CD14-positive monocyte (primary cell): ENCODE results near the gene TMEM201. TPM values are rescaled to one million over a fixed set of nuclear protein-coding genes. Genes with fewer than 3 reads are reported as not detected.

ENCODE experiments used
- DNase-seq, 3 donors: peaks; one replicate each; pipeline ENCODE4 v3.0.0-alpha.2; 2011 to 2022
- H2AFZ ChIP-seq: 2 replicates; pipeline ENCODE4 v1.6.0; 2012; ENCODE audit warnings: mild to moderate bottlenecking, low read depth, low read length, inconsistent platforms; ENCODE audit not compliant: insufficient read depth, poor library complexity, severe bottlenecking
- H3K27ac ChIP-seq, 2 donors: 1 replicate in 1 of 2; 2 replicates in 1 of 2; pipeline ENCODE4 v1.5.1; 2012 to 2013; ENCODE audit warnings: low read length in 2 of 2, control low read depth in 1 of 2, inconsistent platforms in 1 of 2, low read depth in 1 of 2, mild to moderate bottlenecking in 1 of 2
- H3K27me3 ChIP-seq, 2 donors: one replicate each; pipeline versions ENCODE4 v1.6.0 to v1.6.1; 2011 to 2013; ENCODE audit warnings: low read length in 2 of 2; ENCODE audit not compliant: control insufficient read depth in 2 of 2, insufficient read depth in 2 of 2
- H3K36me3 ChIP-seq, 2 donors: replicated peaks in 1 of 2; 1 replicate in 1 of 2; 2 replicates in 1 of 2; pipeline versions ENCODE4 v1.5.1 to v1.6.1; 2012 to 2013; ENCODE audit warnings: low read length in 2 of 2, control low read depth in 1 of 2, inconsistent platforms in 1 of 2, mild to moderate bottlenecking in 1 of 2; ENCODE audit not compliant: insufficient read depth in 2 of 2, control insufficient read depth in 1 of 2
- H3K4me1 ChIP-seq, 2 donors: 1 replicate in 1 of 2; 2 replicates in 1 of 2; pipeline versions ENCODE4 v1.5.1 to v1.6.1; 2012 to 2013; ENCODE audit warnings: low read length in 2 of 2, control low read depth in 1 of 2, inconsistent platforms in 1 of 2, mild to moderate bottlenecking in 1 of 2, moderate library complexity in 1 of 2; ENCODE audit not compliant: insufficient read depth in 2 of 2, control insufficient read depth in 1 of 2
- H3K4me2 ChIP-seq: replicated peaks from 2 replicates; pipeline ENCODE3; 2012; ENCODE audit warnings: low read length, moderate library complexity, mild to moderate bottlenecking; ENCODE audit not compliant: poor library complexity, severe bottlenecking; ENCODE audit errors: extremely low read depth
- H3K4me3 ChIP-seq, 3 experiments: fragments of 200-600 bp in 1 of 3; sonication (generic) in 1 of 3; replicated peaks in 1 of 3; 1 replicate in 2 of 3; 2 replicates in 1 of 3; pipeline ENCODE4 v1.5.1; 2011 to 2013; ENCODE audit warnings: low read length in 3 of 3, mild to moderate bottlenecking in 3 of 3, control low read depth in 2 of 3, low read depth in 2 of 3, inconsistent platforms in 1 of 3, moderate library complexity in 1 of 3
- H3K79me2 ChIP-seq: 2 replicates; pipeline ENCODE4 v1.6.0; 2012; ENCODE audit warnings: mild to moderate bottlenecking, control low read depth, inconsistent platforms, low read length, moderate library complexity; ENCODE audit not compliant: insufficient read depth
- H3K9ac ChIP-seq: 2 replicates; pipeline ENCODE4 v1.6.0; 2017; ENCODE audit warnings: low read length, mild to moderate bottlenecking; ENCODE audit not compliant: insufficient read depth, poor library complexity, severe bottlenecking
- H3K9me3 ChIP-seq, 2 donors: replicated peaks in 1 of 2; 1 replicate in 1 of 2; 2 replicates in 1 of 2; pipeline versions ENCODE4 v1.5.1 to v1.6.1; 2012 to 2013; ENCODE audit warnings: low read length in 2 of 2, control low read depth in 1 of 2; ENCODE audit not compliant: control insufficient read depth in 1 of 2, insufficient read depth in 1 of 2
- H4K20me1 ChIP-seq: 2 replicates; pipeline ENCODE4 v1.6.0; 2012; ENCODE audit warnings: mild to moderate bottlenecking, low read length, control low read depth, moderate library complexity; ENCODE audit not compliant: insufficient read depth
- H3K27ac Mint-ChIP-seq, 7 donors: one replicate each; pipeline ENCODE4 v1.8.0; 2020; ENCODE audit warnings: mild to moderate bottlenecking in 7 of 7, mixed read lengths in 7 of 7, moderate library complexity in 6 of 7, inconsistent platforms in 2 of 7
- H3K27me3 Mint-ChIP-seq, 3 donors: one replicate each; pipeline ENCODE4 v1.8.0; 2021 to 2022; ENCODE audit warnings: low read depth in 3 of 3, mild to moderate bottlenecking in 3 of 3, mixed read lengths in 3 of 3, moderate library complexity in 3 of 3, inconsistent platforms in 1 of 3
- H3K36me3 Mint-ChIP-seq, 2 donors: one replicate each; pipeline ENCODE4 v1.8.0; 2020; ENCODE audit warnings: mixed read lengths in 2 of 2, inconsistent platforms in 1 of 2, mild to moderate bottlenecking in 1 of 2
- H3K4me1 Mint-ChIP-seq: one replicate; pipeline ENCODE4 v1.8.0; 2020; ENCODE audit warnings: mild to moderate bottlenecking, mixed read lengths
- H3K4me3 Mint-ChIP-seq, 2 donors: one replicate each; pipeline ENCODE4 v1.8.0; 2020; ENCODE audit warnings: mild to moderate bottlenecking in 2 of 2, mixed read lengths in 2 of 2, moderate library complexity in 1 of 2
- H3K9me3 Mint-ChIP-seq, 7 donors: one replicate each; pipeline ENCODE4 v1.8.0; 2020 to 2022; ENCODE audit warnings: mixed read lengths in 7 of 7, mild to moderate bottlenecking in 6 of 7, moderate library complexity in 6 of 7, inconsistent platforms in 2 of 7
- CTCF ChIP-seq: fragments of 200-600 bp; IDR thresholded peaks from one replicate; pipeline ENCODE4 v1.8.0; 2022; ENCODE audit warnings: antibody characterized with exemption, mild to moderate bottlenecking
- WGBS: methylation state at CpG from one replicate; pipeline ENCODE4 v1.1.5; 2013; ENCODE audit warnings: missing lambda C conversion rate; ENCODE audit not compliant: insufficient coverage; 5-methylcytosine and 5-hydroxymethylcytosine counted together
- intact Hi-C, 2 donors: fragments of 100-400 bp; cut with micrococcal nuclease; formaldehyde crosslinking; loops; one replicate each; pipeline versions ENCODE4 v1.15.0 to v1.15.1; 2023
- polyA plus RNA-seq, 3 donors: library from polyadenylated mRNA; depleted of rRNA in 1 of 3; unstranded in 2 of 3; stranded (reverse) in 1 of 3; fragments of 300-500 nt in 2 of 3; fragments of >200 nt in 1 of 3; fragmentation: Illumina TruSeq in 2 of 3; gene quantifications; 1 replicate in 2 of 3; 2 replicates in 1 of 3; pipeline ENCODE4 v1.2.3, GENCODE V29; 2012 to 2021

Gene TMEM201
- polyA plus RNA-seq, 3 donors = 0.37 to 3.7 (median 0.37) TPM

- TF ChIP-seq CTCF = no peak
- intact Hi-C loops = loop anchor here (2.0 to 5.0 kb wide), 3 partner anchors 27 to 64 kb away; no protein-coding TSS in a partner anchor
- no peaks in the 10 kb centered on the region for H3K9me3 ChIP-seq
- peaks cover 98% of the 10 kb centered on the region for H3K79me2 ChIP-seq
- H3K4me3 Mint-ChIP-seq = peak overlapping the region; percentile 97 to 99
- H3K27me3 Mint-ChIP-seq = peaks cover 0 to 2% (median 0%) of the 10 kb centered on the region in 3 donors
- H3K9me3 Mint-ChIP-seq = no peaks in the 10 kb centered on the region
- H3K4me1 ChIP-seq = peaks cover 66 to 77% of the 10 kb centered on the region in 2 donors
- H3K27ac Mint-ChIP-seq = peak overlapping the region; percentile 90 to 98 (median 96)
- WGBS = 33% methylated on average over 4 of the region's 10 CpGs
- no peak overlapping the region for H2AFZ ChIP-seq
- DNase-seq = peak in 1 of 3 donors; percentile 15
- peak overlapping the region; percentile 67 to 96 (median 92) for H3K4me3 ChIP-seq
- no peaks in the 10 kb centered on the region for H3K36me3 ChIP-seq
- peaks cover 67% of the 10 kb centered on the region for H4K20me1 ChIP-seq
- peak overlapping the region; percentile 83 for H3K9ac ChIP-seq
- H3K27ac ChIP-seq = peak overlapping the region; percentile 81
- H3K4me2 ChIP-seq = peak overlapping the region; percentile 90
- H3K27me3 ChIP-seq = no peaks in the 10 kb centered on the region
- H3K36me3 Mint-ChIP-seq = peaks cover 3 to 4% of the 10 kb centered on the region in 2 donors
- H3K4me1 Mint-ChIP-seq = peaks cover 76% of the 10 kb centered on the region
Observed at GRCh38 chr1:9653491-9654050, 64.9 kb downstream of the TMEM201 start.

- peaks cover 0 to 2% (median 0%) of the 10 kb centered on the region in 3 donors for H3K27me3 Mint-ChIP-seq
- 1% methylated on average over 22 of the region's 25 CpGs for WGBS
Observed at GRCh38 chr1:9654051-9654833, 65.5 kb downstream of the TMEM201 start.

More at GRCh38 chr1:9654051-9654833, 65.5 kb downstream of the TMEM201 start:
- peak overlapping the region; percentile 90 to 98 (median 96) for H3K27ac Mint-ChIP-seq
- H3K9ac ChIP-seq = peak overlapping the region; percentile 83
- no peaks in the 10 kb centered on the region for H3K9me3 Mint-ChIP-seq
- H3K4me1 Mint-ChIP-seq = peaks cover 82% of the 10 kb centered on the region
- H2AFZ ChIP-seq = peak overlapping the region; percentile 49
- H3K4me3 ChIP-seq = peak overlapping the region; percentile 67 to 96 (median 92)
- H3K27ac ChIP-seq = peak overlapping the region; percentile 81
- peak overlapping the region; percentile 97 to 99 for H3K4me3 Mint-ChIP-seq
- intact Hi-C loops = loop anchor here (5.0 kb wide), 2 partner anchors 33 to 63 kb away; no protein-coding TSS in a partner anchor
- H4K20me1 ChIP-seq = peaks cover 74% of the 10 kb centered on the region
- peaks cover 100% of the 10 kb centered on the region for H3K79me2 ChIP-seq
- no peaks in the 10 kb centered on the region for H3K27me3 ChIP-seq
- peaks cover 73 to 84% of the 10 kb centered on the region in 2 donors for H3K4me1 ChIP-seq
- no peaks in the 10 kb centered on the region for H3K36me3 ChIP-seq
- no peaks in the 10 kb centered on the region for H3K9me3 ChIP-seq
- H3K4me2 ChIP-seq = peak overlapping the region; percentile 90
- DNase-seq = peak; percentile 64 to 77 (median 71)
- peaks cover 3 to 4% of the 10 kb centered on the region in 2 donors for H3K36me3 Mint-ChIP-seq
- TF ChIP-seq CTCF = no peak
